Activated CD8-positive, alpha-beta memory T cell treated with anti-CD3 and anti-CD28 coated beads, Interleukin-2, amount 10 ng/mL, durations not matched to agents 7 days and 5 days (primary cell): Measurements from ENCODE around the gene NCOA6. TPM values are rescaled to one million over a fixed set of nuclear protein-coding genes. Genes with fewer than 3 reads are reported as not detected.
A peak's percentile ranks its signal among the peaks of the same experiment; 100 is the strongest.
"Not testable (repeated sequence)": the region's sequence is repeated elsewhere in the genome, so short reads cannot be mapped to it uniquely, and the experiment has no call there.

Experiments
- ATAC-seq: fragments of 150-1000 bp; cut with Tn5 transposase; one replicate; pipeline ENCODE4 v1.10.0; 2021; ENCODE audit warnings: moderate library complexity
- CTCF ChIA-PET: fragments of 350-600 bp; sonication (Branson Sonifier 250); formaldehyde crosslinking; loops from one replicate; lab custom pipeline; 2021; ENCODE audit warnings: antibody characterized with exemption; lab: Charles Lee
- DNase-seq: peaks from one replicate; pipeline ENCODE4 v3.0.0-alpha.2; 2020
- H3K27ac Mint-ChIP-seq: one replicate; pipeline ENCODE4 v1.8.0; 2021; ENCODE audit warnings: mild to moderate bottlenecking, mixed read lengths
- H3K27me3 Mint-ChIP-seq: one replicate; pipeline ENCODE4 v1.8.0; 2021; ENCODE audit warnings: mixed read lengths
- H3K36me3 Mint-ChIP-seq: one replicate; pipeline ENCODE4 v1.8.0; 2021; ENCODE audit warnings: mild to moderate bottlenecking, mixed read lengths
- H3K4me1 Mint-ChIP-seq: one replicate; pipeline ENCODE4 v1.8.0; 2021; ENCODE audit warnings: mixed read lengths
- H3K4me3 Mint-ChIP-seq: one replicate; pipeline ENCODE4 v1.8.0; 2021; ENCODE audit warnings: mild to moderate bottlenecking, moderate library complexity, mixed read lengths
- H3K9me3 Mint-ChIP-seq: one replicate; pipeline ENCODE4 v1.8.0; 2022; ENCODE audit warnings: low read depth, mixed read lengths
- total RNA-seq, 2 experiments: library from RNA; stranded (reverse); gene quantifications; one replicate each; pipeline ENCODE4 v1.2.3, GENCODE V29; 2021

The NCOA6 gene
- total RNA-seq, 2 experiments from 2014 or later, result 29.5 to 34.0 TPM

DNA sequence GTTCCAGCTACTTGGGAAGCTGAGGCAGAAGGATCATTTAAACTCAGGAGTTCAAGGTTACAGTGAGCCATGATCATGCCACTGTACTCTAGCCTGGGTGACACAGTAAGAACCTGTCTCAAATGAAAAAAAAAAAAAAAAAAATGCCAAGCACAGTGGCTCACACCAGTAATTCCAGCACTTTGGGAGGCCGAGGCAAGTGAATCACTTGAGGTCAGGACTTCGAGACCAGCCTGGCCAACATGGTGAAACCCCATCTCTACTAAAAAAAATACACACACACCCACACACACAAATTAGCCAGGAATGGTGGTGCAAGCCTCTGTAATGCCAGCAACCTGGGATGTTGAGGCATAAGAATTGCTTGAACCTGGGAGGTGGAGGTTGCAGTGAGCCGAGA lies 102.9 kb downstream of the NCOA6 start:
- CTCF ChIA-PET, H3K4me3 Mint-ChIP-seq: not testable (repeated sequence)

DNA sequence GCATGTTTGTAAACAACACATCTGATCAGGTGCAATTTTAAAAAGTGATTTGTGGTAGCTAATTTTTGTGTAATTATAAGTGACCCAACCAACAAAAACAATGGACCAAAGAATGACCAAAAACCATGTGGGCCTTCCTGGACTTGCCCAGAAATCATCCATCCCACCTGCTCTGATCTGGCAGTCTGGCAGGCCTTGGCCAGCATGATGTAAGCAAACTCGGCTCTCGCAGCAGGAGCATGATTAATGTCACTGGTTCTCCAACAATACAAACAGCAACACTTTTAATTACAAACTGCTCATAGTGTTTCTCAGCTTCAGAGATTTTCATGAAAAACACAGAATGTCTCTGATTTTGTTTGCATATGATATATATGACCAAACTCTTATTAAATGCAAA lies 105.2 kb downstream of the NCOA6 start:
- DNase-seq (no peak), ATAC-seq (no peak)
- H3K27me3 Mint-ChIP-seq, result no peaks in the 10 kb centered on the region
- no peak overlapping the region for H3K4me3 Mint-ChIP-seq
- H3K36me3 Mint-ChIP-seq, result peaks cover 17% of the 10 kb centered on the region
- H3K4me1 Mint-ChIP-seq, result peaks cover 25% of the 10 kb centered on the region
- no peaks in the 10 kb centered on the region for H3K9me3 Mint-ChIP-seq
- CTCF ChIA-PET, result interaction anchor here (0.7 to 3.1 kb wide), 7 partner anchors 11 to 407 kb away, joined by 3 to 15 read pairs (median 4); no protein-coding TSS in a partner anchor
- no peak overlapping the region for H3K27ac Mint-ChIP-seq

More for the DNA sequence above, 102.9 kb downstream of the NCOA6 start:
- not testable (repeated sequence) for ATAC-seq, H3K27ac Mint-ChIP-seq, H3K27me3 Mint-ChIP-seq, DNase-seq, H3K9me3 Mint-ChIP-seq
- Mint-ChIP-seq H3K36me3 (peaks cover 27% of the 10 kb centered on the region), H3K4me1 (peaks cover 24% of the 10 kb centered on the region)

DNA sequence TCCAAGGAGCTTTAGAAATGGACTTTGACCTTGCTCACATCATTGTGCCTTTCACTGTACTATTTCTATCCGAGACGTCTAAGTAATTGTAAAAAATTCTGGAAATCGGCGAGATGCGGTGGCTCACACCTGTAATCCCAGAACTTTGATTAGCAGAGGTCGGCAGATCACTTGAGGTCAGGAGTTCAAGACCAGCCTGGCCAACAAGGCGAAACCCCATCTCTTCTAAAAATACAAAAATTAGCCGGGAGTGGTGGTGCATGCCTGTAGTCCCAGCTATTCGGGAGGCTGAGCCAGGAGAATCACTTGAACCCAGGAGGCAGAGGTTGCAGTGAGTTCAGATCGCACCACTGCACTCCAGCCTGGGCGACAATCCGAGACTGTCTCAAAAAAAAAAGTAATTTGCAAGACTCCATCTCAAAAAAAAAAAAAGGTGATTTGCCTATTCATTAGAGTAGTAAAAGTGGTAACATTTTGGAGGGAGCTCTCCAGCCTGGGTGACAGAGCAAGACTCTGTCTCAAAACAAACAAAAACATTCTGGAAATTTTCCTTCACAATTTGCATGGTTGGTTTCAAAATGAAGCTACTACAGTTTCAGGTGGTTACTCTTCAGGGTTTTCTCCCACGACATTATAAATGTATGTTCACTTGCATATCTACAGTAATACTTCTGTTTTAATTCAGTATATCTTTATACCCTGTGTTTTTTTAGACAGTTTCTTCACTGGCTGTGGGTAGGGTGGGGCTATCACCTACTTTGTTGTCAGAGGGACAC lies 106.0 kb downstream of the NCOA6 start:
- H3K4me1 Mint-ChIP-seq, result peaks cover 25% of the 10 kb centered on the region
- DNase-seq, H3K27ac Mint-ChIP-seq, H3K27me3 Mint-ChIP-seq, H3K9me3 Mint-ChIP-seq, H3K4me3 Mint-ChIP-seq: not testable (repeated sequence)
- CTCF ChIA-PET, result interaction anchor here (0.7 to 3.1 kb wide), 7 partner anchors 10 to 407 kb away, joined by 3 to 15 read pairs (median 4); no protein-coding TSS in a partner anchor
- peaks cover 17% of the 10 kb centered on the region for H3K36me3 Mint-ChIP-seq
- ATAC-seq, result peak; percentile 69

DNA sequence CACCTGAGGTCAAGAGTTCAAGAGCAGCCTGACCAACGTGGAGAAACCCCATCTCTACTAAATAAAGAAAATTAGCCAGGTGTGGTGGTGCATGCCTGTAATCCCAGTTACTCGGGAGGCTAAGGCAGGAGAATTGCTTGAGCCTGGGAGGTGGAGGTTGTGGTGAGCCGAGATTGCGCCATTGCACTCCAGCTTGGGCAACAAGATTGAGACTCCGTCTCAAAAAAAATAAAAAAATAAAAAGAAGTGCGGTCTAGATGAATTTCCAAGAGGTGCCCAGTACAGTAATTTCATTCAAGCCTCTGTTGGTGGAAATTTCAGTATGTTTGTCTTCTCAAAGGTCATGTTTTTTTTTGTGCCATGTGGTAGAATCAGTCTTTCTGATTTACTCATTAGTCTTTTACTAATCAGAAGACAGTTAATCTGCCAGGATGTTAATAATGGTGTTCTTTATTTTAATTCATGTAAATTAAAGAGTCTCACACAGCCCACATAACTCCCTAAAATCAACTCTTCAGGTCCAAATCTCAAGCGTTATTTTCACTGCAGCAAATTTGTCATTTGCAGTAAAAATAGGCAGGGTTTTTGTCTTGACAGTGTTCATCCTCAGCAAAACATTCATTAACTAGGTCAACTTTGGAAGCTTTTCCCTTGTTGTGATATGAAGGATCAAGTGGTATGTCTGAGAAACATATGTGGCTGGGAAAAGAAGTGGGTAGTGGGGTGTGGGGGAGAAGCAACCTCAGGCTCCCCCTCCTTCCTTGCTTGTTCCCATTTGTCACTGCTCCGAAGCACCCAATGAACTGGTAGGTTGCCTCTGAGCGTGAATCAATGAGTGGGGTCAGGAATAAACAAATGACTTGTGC lies 108.0 kb downstream of the NCOA6 start:
- H3K27me3 Mint-ChIP-seq, result no peaks in the 10 kb centered on the region
- CTCF ChIA-PET, result interaction anchor here (1.2 kb wide), 1 partner anchor 52 kb away, joined by 4 read pairs; no protein-coding TSS in a partner anchor
- DNase-seq, result no peak
- H3K4me1 Mint-ChIP-seq, result peaks cover 30% of the 10 kb centered on the region
- no peak for ATAC-seq
- H3K27ac Mint-ChIP-seq, result no peak overlapping the region
- H3K4me3 Mint-ChIP-seq, result no peak overlapping the region
- H3K9me3 Mint-ChIP-seq, result no peaks in the 10 kb centered on the region
- peaks cover 23% of the 10 kb centered on the region for H3K36me3 Mint-ChIP-seq

DNA sequence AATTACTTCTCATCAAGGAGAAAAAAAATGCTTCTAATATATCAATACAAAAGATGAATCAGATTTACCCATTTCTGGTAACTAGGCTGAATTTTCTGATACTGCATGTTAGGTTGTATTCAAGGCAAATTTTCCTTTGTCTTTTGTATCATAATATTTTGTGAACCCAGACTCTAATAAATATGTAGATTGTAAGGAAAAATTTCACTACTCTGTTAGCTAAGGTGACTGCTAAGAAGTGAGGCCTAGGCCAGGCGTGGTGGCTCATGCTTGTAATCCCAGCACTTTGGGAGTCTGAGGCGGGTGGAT lies 108.6 kb downstream of the NCOA6 start:
- Mint-ChIP-seq H3K9me3 (no peaks in the 10 kb centered on the region), H3K36me3 (peaks cover 23% of the 10 kb centered on the region), H3K27me3 (no peaks in the 10 kb centered on the region), H3K27ac (no peak overlapping the region), H3K4me3 (no peak overlapping the region), H3K4me1 (peaks cover 30% of the 10 kb centered on the region)
- ATAC-seq, result no peak
- DNase-seq, result no peak
- CTCF ChIA-PET, result interaction anchor here (1.2 kb wide), 1 partner anchor 53 kb away, joined by 4 read pairs; no protein-coding TSS in a partner anchor

DNA sequence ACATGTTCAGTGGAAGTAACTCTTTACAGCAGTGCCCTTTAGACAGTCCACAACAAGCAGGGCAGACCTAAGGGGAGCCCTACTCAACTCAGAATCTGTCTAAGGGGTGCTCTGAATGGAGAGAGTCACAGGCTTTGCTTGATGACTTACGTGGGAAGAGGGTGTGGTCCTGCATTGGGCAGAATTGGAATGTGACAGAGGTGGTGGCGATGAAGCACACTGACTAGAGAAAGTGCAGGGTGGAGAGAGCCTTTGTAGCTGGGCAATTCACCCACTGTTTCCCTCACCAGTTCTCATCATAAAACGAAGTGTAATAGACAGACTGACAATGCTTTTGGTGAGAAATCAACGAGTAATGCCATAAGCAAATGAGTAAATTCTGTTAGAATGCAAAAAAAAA lies 110.1 kb downstream of the NCOA6 start:
- CTCF ChIA-PET, result interaction anchor here (0.7 to 1.0 kb wide), 2 partner anchors 16 to 38 kb away, joined by 3 to 4 read pairs; no protein-coding TSS in a partner anchor
- no peak overlapping the region for H3K4me3 Mint-ChIP-seq

DNA sequence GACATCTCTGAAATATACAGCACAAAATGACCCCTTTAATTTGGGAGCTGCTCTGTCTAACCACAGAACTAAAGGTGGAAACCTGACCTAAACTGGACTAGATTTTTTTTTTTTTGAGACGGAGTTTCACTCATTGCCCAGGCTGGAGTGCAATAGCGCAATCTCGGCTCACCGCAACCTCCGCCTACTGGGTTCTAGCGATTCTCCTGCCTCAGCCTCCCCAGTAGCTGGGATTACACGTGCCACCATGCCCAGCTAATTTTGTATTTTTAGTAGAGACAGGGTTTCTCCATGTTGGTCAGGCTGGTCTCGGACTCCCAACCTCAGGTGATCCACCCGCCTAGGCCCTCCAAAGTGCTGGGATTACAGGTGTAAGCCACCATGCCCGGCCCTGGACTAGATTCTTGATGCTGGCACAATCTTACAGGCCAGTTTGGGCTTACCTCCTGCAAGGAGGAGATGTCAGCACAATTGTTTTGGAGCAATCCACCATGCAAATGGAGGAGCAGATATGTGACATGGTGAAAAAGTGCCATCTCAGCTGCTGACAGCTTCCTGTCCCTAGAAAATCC lies 111.4 kb downstream of the NCOA6 start:
- Mint-ChIP-seq H3K4me1 (peaks cover 23% of the 10 kb centered on the region), H3K36me3 (peaks cover 14% of the 10 kb centered on the region)
- H3K9me3 Mint-ChIP-seq, H3K27me3 Mint-ChIP-seq, H3K27ac Mint-ChIP-seq, H3K4me3 Mint-ChIP-seq, DNase-seq, ATAC-seq: not testable (repeated sequence)
- CTCF ChIA-PET, result interaction anchor here (1.2 to 2.1 kb wide), 3 partner anchors 18 to 176 kb away, joined by 3 to 6 read pairs (median 5); no protein-coding TSS in a partner anchor

More for the DNA sequence above, 110.1 kb downstream of the NCOA6 start:
- H3K9me3 Mint-ChIP-seq, result no peaks in the 10 kb centered on the region
- no peak for DNase-seq
- peaks cover 5% of the 10 kb centered on the region for H3K27me3 Mint-ChIP-seq
- peaks cover 31% of the 10 kb centered on the region for H3K4me1 Mint-ChIP-seq
- ATAC-seq, result no peak
- H3K36me3 Mint-ChIP-seq, result peaks cover 20% of the 10 kb centered on the region
- no peak overlapping the region for H3K27ac Mint-ChIP-seq

DNA sequence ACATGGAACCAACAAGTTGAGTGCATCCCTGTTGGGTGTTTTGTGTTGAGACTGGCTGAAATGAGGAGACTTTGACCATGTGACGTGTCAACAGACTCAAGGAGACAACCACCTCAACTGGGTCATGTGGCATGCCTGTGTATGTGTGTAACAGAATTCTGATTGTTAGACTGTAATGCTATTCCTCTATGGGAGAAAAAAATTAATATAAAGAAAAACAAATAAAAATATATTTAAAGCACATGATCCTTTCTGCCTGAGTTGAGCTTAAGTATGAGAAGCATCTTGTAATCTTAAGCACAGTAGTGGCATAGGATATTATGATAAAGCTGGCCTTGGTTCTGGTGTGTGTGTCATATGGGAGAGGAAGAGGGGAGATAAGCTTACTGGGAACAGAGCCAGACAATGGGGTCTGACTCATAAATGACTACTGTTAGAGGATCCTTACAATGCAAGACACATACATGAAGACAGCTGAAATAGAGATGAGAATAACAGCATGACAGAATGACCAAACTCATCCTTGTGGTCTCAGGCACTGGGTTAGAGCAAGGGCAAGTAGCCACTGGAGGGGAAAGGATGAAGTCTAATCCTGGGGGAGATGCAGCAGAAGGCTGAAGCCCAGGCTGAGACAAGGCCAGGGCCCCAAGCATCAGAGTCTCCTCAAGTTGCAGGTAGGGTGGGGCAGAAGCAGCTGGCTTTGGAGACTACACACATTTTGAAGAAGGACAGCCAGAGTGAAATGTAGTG lies 112.1 kb downstream of the NCOA6 start:
- Mint-ChIP-seq H3K27me3 (peaks cover 7% of the 10 kb centered on the region), H3K4me1 (peaks cover 22% of the 10 kb centered on the region), H3K9me3 (no peaks in the 10 kb centered on the region), H3K36me3 (peaks cover 9% of the 10 kb centered on the region), H3K27ac (no peak overlapping the region), H3K4me3 (no peak overlapping the region)
- CTCF ChIA-PET, result interaction anchor here (1.2 to 2.1 kb wide), 3 partner anchors 19 to 175 kb away, joined by 3 to 6 read pairs (median 5); no protein-coding TSS in a partner anchor
- DNase-seq (no peak), ATAC-seq (no peak)

DNA sequence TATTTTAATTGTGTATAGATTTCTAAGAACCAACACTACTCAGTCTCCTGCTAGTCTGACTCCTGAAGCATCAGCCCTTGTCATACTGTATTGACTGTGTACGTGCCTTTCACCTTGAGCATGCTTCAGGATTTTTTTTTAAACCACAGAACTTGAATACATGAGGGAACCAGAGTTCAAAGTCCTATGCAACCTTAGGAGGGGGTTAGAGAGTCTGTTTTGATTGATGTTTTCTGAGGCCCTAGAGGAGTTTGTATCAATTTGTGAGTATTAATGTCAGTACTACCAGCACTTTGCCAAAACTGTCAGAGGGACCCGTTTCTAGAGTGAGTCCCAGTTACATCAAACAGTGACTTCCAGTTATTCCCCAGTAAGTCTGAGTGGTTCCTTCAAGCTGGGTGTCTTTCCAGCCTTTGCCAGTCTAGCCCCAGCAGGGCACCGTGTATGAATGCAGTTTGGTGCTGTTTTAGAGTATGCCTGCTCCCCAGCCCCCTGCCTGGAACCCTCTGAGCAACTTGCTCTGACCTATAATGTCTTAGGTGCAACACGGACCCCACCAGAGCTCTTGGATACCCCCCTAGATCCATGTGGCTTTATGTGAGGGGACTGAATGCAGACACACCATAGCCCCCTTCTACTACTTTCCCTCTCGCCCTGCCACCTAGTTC lies 112.8 kb downstream of the NCOA6 start:
- no peak for ATAC-seq
- peaks cover 7% of the 10 kb centered on the region for H3K27me3 Mint-ChIP-seq
- no peak for DNase-seq
- H3K9me3 Mint-ChIP-seq, result no peaks in the 10 kb centered on the region
- no peak overlapping the region for H3K4me3 Mint-ChIP-seq
- H3K4me1 Mint-ChIP-seq, result peaks cover 19% of the 10 kb centered on the region
- no peak overlapping the region for H3K27ac Mint-ChIP-seq
- peaks cover 9% of the 10 kb centered on the region for H3K36me3 Mint-ChIP-seq
- CTCF ChIA-PET, result interaction anchor here (1.1 to 2.1 kb wide), 3 partner anchors 57 to 399 kb away, joined by 3 to 6 read pairs (median 5); no protein-coding TSS in a partner anchor

DNA sequence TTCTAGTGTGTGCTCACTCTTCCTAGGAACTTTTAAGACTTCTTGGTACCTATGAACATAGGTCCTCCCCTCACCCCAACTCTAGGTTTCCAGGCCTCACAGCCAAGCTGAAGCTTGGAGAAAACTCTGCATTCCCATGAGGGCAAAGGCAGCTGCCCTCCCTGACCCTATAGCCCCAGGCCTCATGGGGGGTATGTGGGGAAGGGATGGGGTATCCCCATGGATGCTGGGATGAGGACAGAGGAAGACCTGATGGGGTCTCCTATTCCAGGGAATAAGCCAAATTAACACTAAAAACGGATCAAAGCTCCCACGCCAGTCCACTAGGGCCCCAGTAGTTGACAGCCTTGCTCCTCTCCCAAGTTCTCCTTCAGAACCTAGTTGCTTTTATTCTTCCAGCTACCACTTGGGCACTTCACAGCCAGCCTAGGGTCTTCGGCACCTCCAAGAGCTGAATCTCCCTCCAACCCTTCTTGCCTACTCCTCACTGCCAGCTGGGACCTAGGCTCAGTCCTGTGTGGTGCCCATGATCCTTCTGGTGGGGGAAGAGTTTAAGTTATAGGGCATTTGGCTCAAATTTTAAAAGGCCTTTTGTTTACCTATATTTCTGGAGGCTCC lies 113.5 kb downstream of the NCOA6 start:
- ATAC-seq (no peak), DNase-seq (no peak)
- CTCF ChIA-PET, result interaction anchor here (1.1 to 1.6 kb wide), 2 partner anchors 58 to 399 kb away, joined by 3 to 4 read pairs; no protein-coding TSS in a partner anchor
- Mint-ChIP-seq H3K36me3 (peaks cover 8% of the 10 kb centered on the region), H3K4me1 (peaks cover 17% of the 10 kb centered on the region), H3K27me3 (peaks cover 7% of the 10 kb centered on the region), H3K27ac (no peak overlapping the region), H3K4me3 (no peak overlapping the region), H3K9me3 (no peaks in the 10 kb centered on the region)

DNA sequence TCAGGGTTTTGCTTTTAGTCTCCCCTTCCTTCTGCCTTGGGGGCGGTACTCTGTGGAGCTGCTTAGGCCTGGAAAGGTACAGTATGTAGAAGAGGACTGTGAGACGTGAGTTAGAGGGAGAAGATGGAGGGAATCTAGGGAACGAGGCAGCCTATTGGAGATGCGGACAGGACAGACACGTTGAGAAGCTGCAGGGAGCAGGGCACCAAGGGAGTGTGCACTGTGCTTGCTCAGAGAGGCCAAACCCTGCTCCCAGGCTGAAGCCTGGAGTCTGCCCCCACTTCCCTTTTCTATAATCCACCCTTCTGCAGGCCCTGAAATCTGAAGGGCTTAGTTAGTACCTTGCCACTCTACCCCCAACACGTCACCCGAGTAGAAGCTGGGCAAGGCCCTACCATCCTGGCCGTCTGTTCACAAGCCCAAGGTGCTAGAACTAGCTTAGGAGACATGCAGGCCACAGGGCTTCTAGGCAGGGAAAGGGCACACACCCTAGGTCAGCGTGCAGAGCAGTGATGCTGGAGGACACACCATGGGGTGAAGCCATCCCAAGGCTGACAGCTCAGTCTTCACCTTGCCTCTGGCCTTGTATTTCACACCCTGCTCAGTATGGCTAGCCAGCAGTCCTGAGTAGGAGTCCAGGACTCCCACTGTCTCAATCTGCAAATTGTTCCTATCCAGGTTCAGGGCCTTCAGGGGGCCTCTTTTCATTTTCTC lies 114.4 kb downstream of the NCOA6 start:
- peak overlapping the region; percentile 30 for H3K27ac Mint-ChIP-seq
- DNase-seq (no peak), ATAC-seq (no peak)
- H3K27me3 Mint-ChIP-seq, result peaks cover 7% of the 10 kb centered on the region
- H3K4me1 Mint-ChIP-seq, result peaks cover 22% of the 10 kb centered on the region
- peak overlapping the region; percentile 69 for H3K4me3 Mint-ChIP-seq
- H3K36me3 Mint-ChIP-seq, result peaks cover 8% of the 10 kb centered on the region
- CTCF ChIA-PET, result interaction anchor here (0.7 to 1.6 kb wide), 4 partner anchors 59 to 1043 kb away, joined by 3 to 4 read pairs (median 3); no protein-coding TSS in a partner anchor
- no peaks in the 10 kb centered on the region for H3K9me3 Mint-ChIP-seq
